CD4-positive, alpha-beta T cell treated with Interleukin-4 for 1 hour (primary cell): Measurements from ENCODE around the gene TRAPPC12.
A peak's percentile ranks its signal among the peaks of the same experiment; 100 is the strongest.

Source experiments
- DNase-seq, 2 donors: peaks; one replicate each; pipeline ENCODE4 v3.0.0-alpha.2; 2020 to 2022

The TRAPPC12 gene

DNA sequence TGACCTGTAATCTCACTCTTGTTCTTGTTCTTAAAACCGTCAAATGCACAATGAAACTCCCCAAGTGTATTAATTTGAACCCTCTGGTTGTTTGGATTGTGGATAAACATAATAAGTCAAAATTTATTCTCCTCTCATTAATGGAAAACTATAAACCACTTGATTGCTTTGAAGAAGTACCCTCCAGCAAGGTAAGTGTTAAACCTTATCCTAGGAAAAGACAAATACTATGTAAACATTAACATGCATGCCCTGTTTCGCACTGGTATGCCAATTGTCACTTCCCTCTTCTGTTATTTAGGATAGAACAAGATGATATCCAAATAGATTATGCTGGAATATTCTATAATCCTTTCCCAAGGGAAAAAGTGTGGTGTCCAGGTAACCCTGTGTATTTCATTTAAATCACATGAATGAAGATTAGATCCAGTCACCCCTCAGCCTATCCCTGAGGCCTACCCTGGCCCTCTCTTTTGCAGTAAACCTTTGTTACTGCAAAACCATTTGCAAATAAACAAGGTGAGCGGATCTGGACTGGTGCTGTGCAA is 138.5 kb downstream of the TRAPPC12 start:
- no peak for DNase-seq

DNA sequence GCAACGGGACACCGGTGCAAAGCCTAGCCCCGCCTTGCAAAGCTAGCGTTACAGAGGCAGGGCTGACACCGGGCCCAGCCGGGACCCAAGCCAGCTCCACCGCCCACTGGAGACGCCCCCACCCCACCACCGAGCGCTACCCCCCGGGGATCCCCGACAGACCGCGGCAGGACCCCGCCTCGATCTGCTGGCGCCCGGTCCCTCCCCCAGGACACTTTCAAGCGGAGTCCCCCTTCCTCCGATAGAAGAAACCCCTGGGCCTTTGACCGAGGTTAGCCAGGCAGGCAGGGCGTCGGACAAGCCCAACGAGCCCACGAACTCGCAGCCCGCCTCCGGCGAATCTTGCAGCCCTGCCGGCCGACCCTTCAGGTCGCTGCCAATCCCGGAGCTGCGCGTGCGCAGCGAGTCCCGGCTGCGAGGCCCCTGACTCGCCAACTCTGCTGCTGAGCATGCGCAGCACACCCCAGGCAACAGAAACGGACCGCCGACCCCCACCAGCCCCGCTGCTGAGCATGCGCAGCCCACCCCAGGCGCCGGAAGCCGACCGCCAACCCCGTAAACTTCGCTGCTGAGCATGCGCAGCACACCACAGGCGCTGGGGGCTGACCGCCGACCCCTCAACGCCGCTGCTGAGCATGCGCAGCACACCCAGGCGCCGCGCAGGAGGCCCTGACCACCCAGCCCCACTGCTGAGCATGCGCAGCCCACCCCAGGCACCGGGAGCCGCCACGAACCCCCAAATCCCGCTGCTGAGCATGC is 139.2 kb downstream of the TRAPPC12 start:
- DNase-seq: peak; percentile 99

DNA sequence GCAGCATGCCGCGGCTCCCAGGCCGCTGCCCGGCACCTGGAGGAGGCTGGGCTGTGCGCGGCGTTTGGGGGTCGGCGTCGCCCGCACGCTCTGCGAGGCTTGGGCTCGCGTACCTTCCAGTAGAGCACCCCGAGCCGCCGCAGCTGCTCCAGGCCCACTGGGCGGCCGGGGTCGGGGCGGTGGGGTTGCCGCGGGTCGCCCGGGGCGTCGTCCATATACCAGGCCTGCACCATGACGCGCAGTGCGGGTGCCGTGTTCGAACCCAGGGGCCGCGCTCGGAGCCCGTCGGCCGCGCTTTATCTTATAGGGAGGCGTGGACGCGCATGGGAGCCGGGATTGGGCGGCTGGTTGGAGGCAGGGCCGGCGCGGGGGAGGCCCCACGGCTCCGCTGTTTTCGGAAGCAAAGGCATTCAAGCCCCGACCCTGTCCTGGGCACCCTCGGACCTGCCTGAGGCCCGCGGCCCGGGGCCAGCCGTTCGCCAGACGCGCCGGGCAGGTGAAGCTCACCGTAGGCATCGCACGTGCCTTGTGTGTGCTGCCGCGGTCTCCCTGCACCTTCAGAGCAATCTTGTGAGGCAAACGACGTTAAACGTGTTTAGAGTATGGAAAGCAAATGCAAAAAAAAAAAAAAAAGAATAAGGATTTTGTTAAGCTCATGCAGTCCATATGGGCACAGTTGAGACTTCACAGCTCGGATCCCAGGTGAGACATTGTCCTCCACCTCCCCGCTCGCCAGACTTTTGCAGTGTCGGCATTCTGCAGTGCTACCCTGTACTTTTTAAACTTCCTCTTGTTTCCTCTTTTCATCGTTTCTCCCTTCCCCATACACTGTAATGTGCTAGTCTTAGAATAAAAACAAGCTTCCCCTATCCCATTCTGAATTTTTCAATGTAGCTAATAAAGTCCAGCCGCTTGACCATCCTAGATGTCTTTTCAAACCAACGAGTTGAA is 140.0 kb downstream of the TRAPPC12 start, which contains the start of gene ADI1:
ADI1 (minus strand) TSS at position 277 of the 951 bp plus-strand sequence; CDS start at position 233, 44 bp downstream.
- DNase-seq: peak; percentile 74 to 79

DNA sequence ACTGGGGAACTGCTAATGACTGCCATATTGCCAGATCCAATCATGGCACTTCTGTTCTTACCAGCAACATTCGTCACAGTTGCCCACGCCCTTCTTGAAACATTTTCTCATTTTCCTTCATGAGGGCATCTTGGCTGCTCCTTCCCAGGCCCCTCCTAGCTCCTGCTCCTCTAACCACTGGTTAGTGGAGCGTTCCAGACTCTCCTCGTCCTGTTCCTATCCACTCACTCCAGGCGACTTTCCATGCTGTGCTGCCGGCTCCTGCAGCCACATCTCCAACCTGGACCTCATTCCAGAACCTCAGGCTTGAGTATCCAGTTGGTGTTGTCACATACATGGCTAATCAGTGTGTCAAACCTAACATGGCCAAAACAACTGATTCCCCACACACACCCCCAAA is 141.1 kb downstream of the TRAPPC12 start:
- DNase-seq: no peak

DNA sequence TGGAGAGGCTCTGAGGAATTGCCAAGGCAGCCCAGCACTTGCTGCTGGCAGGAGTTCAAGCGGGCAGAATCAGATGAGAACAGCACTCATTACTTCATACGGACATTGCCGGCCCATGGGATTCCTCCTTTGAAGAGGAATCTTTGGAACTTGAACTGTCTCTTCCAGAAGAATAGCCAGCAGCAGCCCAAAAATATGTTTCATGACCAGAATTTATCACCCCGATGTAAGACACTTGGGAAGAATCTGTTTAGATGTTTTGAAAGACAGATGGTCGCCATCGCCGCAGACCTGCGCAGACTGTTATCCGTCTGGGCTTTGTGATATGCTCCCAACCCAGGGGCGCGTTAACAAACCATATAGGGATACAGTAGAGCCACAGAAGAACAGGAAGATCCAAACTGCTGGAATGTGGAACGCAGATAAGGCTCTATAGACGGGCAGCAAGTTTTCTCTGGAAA is 143.5 kb downstream of the TRAPPC12 start:
- no peak for DNase-seq

DNA sequence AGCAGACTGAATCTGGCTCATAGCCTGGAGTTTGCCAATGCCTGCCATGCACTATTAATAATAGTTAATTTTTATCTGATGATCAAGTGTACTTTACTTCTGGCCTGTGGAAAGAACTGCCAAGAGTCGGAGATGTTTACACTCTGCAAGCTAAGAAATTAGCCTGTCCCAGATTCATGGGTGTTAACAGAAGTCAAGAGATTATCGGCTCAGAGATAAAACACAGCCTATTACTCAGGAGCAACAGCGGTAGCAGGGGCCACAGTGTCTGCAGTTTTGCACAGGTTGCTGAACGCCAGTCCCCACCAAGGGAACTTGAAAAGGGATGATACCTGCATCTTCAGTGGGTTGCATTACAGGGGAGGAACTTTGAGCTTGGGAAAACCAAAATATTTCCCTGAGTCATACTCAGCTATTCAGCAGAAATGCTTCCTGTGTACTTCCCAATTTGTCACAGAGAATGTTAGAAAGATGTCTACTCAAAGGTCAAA is 144.1 kb downstream of the TRAPPC12 start:
- DNase-seq: no peak

DNA sequence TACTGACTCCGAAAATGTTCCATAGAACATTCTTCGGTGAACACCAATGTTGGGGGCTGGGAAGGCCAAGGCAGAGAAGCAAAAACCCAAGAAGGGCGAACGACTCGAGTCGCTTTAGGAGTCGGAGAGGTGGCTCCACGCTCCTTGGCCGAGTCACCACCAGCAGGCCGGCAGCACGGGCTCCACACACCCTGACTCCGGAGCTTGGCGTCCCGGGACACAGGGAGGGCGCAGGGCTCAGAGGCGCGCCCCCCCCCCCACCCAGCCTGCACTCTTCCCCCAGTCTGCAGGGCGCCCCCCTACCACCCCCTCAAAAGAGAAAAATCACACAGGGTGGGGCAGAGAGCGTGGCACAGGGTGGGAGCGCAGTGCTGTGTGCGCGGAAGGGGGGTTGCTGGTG is 147.4 kb downstream of the TRAPPC12 start:
- DNase-seq: no peak

DNA sequence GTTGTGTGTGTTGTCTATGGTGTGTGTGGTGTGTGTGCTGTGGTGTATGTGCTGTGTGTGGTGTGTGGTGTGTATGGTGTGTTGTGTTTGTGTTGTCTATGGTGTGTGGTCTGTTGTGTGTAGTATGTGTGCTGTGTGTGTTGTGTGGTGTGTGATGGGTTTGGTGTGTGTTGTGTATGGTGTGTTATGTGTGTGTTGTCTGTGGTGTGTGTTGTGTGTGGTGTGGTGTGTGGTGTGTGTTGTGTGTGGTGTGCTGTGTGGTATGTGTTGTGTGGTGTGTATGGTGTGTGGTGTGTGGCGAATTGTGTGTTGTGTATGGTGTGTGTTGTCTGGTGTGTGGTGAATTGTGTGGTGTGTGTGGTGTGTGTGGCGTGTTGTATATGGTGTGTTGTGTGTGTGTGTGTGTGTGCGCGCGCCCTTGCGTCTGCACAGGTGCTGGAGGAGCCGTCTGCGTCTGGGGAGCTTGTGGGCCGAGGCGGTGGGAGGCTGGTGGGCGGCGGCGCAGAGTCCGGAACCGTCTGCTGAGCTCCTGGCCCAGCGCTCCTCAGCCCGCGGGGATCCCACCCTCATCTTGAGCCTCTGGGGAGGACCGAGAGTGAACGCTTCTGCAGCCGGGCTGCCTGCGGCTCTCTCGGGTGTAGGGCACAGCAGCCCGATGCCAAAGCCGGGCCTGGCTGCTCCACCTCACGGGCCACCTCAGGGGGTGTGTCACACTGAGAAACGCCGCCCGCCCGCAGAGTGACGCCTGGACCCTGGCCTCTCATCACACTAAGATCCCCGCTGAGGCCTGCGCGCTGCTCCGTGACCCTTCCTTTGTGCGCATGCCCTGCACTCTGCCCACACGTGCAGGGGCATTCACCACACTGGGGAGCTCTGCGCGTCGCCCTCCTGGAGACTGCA is 148.6 kb downstream of the TRAPPC12 start:
- no peak for DNase-seq
